COLO668 (cell line): ENCODE results near the gene CEACAM19.
A peak's percentile ranks its signal among the peaks of the same experiment; 100 is the strongest.
"Not testable (repeated sequence)": the region's sequence is repeated elsewhere in the genome, so short reads cannot be mapped to it uniquely, and the experiment has no call there.

ENCODE experiments used
- DNase-seq: peaks from one replicate; lab custom pipeline; 2025; ENCODE audit not compliant: unreplicated experiment; lab: John Stamatoyannopoulos, UW

Gene CEACAM19

GRCh38 chr19:44720945-44721344 lies 49.7 kb downstream of the CEACAM19 start:
- no peak for DNase-seq

GRCh38 chr19:44721369-44721768 lies 50.1 kb downstream of the CEACAM19 start:
- DNase-seq: not testable (repeated sequence)

- no peak for DNase-seq
These were observed 51.1 kb downstream of the CEACAM19 start for GRCh38 chr19:44722131-44723121.

GRCh38 chr19:44723299-44723951 lies 52.1 kb downstream of the CEACAM19 start:
- no peak for DNase-seq

- DNase-seq: peak; percentile 76
These were observed 52.7 kb downstream of the CEACAM19 start for GRCh38 chr19:44723952-44724319.

- DNase-seq: peak; percentile 72
These were observed 54.0 kb downstream of the CEACAM19 start for GRCh38 chr19:44725251-44725650.

GRCh38 chr19:44725684-44726083 lies 54.4 kb downstream of the CEACAM19 start:
- DNase-seq: no peak

- no peak for DNase-seq
These were observed 55.2 kb downstream of the CEACAM19 start for GRCh38 chr19:44726465-44726864.

GRCh38 chr19:44728178-44728577 lies 56.9 kb downstream of the CEACAM19 start:
- no peak for DNase-seq

GRCh38 chr19:44729516-44730033 lies 58.3 kb downstream of the CEACAM19 start:
- no peak for DNase-seq

GRCh38 chr19:44731081-44731480 lies 59.8 kb downstream of the CEACAM19 start:
- DNase-seq: no peak

- DNase-seq: no peak
These were observed 60.3 kb downstream of the CEACAM19 start for GRCh38 chr19:44731622-44732021.

GRCh38 chr19:44732235-44733014 lies 61.1 kb downstream of the CEACAM19 start:
- DNase-seq: no peak
